DMS 273 (cell line): Measurements from ENCODE around the gene RREB1.

Source experiments
- DNase-seq: peaks from one replicate; lab custom pipeline; 2025; ENCODE audit not compliant: unreplicated experiment; lab: John Stamatoyannopoulos, UW

The RREB1 gene

DNA sequence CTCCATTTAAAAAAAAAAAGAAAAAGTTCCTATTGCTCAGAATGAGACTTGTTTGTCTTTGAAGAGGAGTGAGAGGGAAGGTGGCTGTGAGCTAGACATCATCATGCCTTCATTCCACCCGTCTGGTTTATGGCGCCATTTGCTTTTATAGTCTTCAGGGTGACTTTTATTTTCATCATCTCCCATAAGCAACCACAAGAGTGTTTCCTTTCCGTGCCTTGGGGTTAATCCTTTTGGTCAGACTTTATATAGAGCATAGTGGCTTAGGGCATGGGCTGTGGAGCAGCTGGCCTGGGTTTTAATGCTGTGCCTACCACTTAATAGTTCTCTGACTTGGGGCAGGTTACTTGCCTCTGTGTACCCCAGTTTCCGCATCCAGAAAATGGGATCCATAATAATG is 77.8 kb downstream of the RREB1 start:
- DNase-seq = no peak

- no peak for DNase-seq
These were observed 80.7 kb downstream of the RREB1 start for GRCh38 chr6:7188492-7188891.

GRCh38 chr6:7189101-7189758 is 81.5 kb downstream of the RREB1 start:
- no peak for DNase-seq

- no peak for DNase-seq
These were observed 83.0 kb downstream of the RREB1 start for GRCh38 chr6:7190791-7191190.

DNA sequence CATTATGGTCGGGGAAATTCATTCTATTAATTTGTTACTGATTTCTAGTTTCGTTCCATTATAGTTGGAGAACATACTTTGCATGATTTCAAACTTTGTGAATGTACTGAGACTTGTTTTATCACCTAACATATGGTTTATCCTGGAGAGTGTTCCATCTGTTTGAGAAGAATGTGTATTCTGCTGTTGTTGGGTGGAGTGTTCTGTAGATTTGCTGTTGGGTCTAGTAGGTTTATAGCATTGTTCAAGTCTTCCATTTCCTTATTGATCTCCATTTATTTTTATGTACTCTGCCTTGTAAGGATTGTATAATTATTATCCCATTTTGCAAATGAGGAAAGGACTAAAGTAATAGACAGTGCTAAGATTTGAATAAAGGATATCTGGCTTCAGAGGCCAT is 85.4 kb downstream of the RREB1 start:
- DNase-seq = no peak

DNA sequence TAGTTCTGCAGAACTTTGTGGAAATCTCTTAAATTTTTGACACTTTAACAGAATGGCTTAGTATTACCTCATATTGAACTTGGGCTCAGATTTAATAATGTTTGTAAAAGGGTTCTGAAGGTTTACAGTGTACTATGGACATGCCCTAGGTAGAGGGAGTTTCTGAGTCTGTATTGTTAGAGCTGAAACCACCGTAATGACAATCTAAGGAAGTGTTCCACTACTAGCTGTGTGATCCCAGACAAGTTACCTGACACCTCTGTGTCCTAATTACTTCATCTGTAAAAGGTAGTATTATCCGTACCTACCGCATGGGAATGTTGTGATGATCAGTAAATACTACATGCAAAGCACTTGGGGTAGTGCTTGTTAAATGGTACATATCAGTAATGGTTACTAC is 86.9 kb downstream of the RREB1 start:
- no peak for DNase-seq

DNA sequence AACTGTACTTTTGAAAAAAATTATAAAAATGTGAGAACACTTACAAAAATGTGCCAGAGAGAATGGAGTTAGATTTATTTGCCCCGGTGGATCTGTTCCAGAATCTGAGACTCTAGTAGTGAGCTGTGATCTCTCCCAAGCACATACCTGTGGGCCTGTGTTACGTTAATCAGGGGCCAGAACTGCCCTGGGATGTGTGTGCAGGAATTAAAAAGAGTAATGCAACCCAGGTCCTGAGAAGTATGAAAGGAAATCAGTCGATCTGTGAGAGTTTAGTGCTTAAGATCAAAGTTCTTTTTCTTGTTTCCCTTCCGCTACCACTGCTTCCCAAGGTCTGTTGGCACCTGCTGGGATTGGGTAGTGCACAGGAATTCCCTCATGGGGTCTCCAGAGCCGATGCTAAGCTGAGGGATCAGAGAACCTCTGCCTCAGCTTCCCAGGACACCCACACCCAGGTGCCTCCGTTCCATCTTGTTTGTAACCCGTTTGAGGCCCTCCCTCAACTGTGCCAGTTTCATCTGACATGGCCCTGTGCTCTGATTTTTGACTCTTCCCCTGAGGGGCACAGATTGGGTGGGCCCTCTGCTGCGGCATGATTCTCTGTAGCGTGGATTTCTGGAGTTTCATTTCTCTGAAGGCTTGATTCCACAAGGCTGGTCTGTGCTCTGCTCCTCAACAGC is 87.7 kb downstream of the RREB1 start:
- no peak for DNase-seq

DNA sequence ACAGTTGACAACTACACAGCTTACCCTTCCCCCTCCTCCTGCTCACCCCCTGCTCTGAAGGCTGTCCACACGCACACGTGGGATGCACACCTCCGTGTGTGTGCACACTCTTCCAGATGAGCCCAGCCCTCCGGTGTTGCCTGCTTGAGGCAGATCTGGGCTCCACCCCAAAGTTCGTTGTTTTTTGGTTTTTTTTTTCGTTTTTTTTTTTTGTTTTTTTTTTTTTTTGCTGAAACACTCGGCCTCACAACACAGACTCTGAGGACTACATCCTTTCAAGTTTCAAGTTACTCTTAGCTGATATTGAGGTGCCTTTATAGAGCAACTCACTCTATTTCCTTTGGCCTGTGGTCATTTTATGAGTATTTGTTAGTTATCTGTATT is 88.2 kb downstream of the RREB1 start:
- no peak for DNase-seq

DNA sequence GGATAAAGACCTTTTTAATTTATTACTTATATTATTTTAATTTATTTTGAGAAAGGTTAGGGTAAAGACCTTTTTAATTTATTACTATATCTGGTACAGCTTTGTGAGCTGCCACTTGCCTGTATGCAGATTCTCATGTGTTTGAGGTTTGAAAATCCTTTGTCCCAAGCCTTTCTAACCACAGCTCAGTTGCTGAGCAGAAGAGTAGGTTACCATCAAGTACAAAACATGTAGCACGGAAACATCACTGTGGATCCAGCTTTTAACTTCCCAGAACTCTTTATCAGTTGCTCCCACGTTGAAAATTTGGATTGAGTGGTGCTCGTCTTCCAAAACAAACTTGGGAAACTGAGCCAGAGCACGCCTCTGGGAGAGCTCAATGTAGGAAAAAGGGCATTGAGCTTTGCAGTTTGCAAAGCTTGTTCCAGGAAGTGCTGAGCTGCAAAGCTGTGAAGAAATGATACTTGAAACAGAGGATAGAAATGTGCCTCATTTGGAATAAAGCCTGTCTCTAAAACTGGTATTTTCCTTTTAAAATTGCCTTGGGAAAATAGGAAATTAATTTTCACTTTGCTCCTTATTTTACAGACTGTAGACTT is 89.0 kb downstream of the RREB1 start:
- no peak for DNase-seq

GRCh38 chr6:7197747-7198146 is 90.0 kb downstream of the RREB1 start:
- no peak for DNase-seq

DNA sequence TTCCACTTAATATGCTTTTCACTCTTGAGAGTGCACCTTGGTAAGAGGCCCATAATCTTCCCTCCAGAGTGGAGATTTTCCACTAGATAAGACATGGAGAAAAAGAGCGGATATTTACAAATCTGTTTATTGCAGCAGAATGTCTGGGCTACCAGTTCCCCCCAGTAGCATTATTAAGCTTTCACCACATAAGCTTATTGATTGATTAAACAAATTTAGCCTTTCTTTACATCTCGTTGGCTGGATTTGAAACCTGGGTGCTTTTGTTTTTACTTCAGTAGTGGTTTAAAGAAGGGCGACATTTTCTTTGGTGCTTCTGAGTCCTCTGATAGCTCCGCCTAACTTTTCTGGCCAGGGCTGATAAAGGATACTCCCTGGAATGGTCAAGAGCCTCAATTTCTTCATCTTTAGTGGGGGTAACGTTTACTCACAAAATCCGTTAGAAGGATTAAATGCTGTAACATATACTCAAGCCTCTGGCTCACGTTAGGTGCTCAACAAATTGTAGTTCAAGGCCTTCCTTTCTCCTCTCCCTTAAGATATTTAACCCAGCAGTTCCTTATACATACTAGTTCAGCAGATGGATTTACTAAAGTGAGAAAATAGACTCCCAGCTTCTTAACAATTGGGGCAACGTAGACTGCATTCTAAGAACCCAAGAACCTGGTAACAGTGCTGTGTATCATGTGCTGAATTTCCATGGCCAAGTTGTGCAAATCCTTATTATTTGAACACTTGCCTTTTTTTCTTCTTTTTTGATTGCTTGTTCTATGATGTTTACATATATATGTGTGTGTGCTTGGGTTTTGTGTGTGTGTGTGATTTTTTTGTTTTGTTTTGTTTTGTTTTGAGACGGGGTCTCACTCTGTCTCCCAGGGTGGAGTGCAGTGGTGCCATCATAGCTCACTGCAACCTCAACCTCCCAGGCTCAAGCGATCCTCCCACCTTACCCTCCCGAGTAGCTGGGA is 91.4 kb downstream of the RREB1 start:
- DNase-seq = no peak

DNA sequence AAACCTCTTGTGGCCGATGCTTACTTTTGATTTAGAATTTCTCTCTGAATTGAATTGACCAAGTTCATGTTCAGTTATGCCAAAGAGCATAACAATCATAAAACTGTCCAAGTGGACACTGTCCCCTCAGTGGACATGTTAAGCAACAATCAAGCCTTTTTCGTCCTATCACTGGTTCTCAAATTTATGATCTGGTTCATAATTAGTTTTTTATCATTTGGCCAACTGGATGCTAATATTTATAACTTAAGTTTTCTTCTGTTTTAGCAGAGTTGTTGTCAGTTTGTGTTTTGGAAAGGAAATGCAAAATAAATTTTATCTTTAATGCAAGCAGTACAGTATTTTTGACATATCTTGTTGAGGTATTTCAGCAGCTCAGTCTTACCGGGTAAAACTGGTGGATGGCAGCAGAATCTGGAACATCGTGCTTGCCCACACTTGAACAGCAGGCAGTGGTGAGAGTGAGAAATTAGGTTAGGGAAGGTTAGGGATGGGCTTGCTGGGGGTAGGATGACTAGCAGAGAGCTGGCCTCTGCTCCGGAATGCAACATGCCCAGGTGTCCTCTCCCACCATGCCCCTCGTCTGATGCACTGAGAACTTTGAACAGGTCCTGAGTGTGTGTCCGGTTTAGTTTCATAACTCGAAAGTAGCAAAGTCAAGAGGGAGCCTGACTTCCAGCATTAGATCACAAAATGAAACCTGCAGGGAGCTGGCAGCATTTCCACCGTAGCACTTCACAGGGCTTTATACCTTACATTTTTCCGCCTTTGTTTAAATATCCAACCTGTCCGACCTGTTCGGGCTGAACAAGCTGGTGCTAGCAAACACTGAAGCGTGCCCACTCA is 93.1 kb downstream of the RREB1 start:
- no peak for DNase-seq

GRCh38 chr6:7201444-7201731 is 93.6 kb downstream of the RREB1 start:
- no peak for DNase-seq

DNA sequence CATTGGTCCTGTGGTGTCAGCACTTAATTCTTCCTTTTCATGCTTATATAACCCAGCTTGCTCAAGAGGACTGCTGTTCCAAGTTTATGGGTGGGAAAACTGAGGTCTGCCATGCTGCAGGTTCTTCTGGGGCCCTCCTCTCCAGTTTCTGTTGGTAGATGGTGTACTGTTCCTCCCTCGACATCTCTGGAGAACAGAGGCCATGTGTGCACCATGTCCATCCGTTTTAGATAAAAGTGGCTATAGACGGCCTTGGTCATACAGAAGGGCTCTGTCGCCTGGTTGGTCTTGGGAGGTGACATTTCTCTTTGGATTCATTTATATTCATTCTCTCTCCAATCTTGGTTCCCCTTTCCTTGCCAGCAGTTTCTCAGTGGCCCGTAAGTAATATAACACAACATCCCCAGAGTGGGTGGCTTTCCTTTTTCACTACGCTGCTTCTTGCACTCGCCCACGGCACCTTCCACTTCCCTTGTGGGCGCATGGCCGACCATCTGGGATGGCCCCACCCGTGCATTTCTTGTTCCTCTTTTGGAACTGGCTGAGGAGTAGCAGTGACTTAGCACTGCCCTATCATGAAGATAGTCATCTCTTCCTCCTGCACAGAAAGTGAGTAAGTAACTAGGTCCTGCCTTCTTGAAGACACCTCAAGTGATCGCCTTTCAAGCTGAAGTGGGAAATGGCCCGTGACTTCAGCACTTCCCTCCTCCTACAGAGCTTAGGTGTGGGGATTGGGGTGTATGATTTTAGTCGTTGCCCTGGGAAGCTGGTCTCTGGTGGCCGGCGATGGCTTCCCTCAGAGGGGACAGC is 94.2 kb downstream of the RREB1 start:
- DNase-seq = no peak

- DNase-seq = no peak
These were observed 95.2 kb downstream of the RREB1 start for GRCh38 chr6:7202950-7203349.

DNA sequence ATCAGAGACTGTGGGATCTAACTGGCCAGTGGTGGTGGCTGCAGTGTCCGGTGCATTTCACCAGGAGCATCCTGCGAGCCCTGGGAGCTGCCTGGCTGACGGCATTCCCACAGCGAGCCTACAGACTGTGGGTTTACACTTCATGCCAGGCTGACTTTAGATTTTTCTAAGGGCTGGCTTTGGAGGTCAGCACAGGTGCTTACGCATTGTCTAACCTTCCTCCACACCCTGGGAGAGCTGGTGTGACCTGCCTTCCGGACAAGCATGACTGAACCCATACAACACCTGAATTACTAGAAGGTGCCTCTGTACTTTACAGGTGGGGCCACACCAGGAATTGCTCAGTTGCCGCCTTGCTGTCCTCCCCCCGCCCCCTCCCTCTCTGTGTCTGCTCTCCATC is 96.2 kb downstream of the RREB1 start:
- DNase-seq = no peak

DNA sequence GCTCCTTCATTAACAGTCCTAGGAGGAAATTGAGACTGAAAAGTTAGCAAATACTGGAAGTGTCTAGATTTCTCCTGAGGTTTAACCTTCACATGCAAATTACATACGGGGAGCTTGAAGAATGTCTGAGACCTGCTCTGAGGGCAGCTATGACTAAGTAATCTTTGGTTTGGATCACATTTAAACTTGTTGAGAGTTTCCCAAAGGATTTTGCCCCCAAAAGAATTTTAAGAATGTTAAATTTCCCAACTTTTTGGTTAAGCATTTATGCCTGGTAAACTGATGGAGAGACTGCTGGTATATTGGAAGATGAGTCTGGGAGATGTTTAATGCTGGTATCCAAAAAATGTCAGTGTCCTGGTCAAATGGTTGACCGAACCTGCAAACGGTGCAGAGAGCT is 97.0 kb downstream of the RREB1 start:
- no peak for DNase-seq

DNA sequence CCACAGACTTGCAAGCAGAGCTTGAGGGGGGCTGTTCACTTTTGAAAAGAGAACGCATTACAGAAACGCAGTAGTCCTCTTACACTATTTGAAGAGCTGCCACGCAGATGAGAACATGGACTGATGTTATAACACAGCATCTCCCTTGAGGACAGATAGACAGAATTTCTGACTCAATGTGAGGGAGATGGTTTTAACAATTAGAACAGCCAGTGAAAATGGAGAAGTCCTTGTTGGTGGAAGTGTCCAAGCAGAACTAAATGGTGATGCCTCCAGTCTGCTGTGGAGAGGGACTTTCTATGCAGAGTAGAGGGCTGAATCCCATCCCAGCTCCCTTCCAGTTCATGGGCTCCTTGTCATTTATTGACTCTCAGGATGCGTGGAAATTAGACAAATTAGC is 100.0 kb downstream of the RREB1 start:
- no peak for DNase-seq

DNA sequence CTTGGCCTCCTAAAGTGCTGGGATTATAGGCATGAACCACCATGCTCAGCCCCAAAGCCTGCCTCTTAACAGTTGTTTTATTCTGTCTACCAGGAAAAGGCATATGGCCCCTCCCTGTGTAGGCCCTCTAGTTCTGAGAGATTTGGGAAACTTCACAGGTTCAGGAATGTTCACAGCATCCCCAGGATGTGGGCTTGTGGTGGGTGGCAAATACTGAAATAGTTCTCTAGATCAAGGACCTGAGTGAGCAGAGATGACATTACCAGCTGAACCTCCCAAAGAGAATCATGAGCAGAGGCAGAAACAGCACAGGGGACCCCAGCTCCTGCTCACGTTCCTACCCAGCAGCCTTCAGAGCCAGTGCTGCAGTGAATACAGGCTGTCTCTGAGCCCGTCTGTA is 105.7 kb downstream of the RREB1 start:
- no peak for DNase-seq

- DNase-seq = no peak
These were observed 106.7 kb downstream of the RREB1 start for GRCh38 chr6:7214468-7214867.
